GM19452 (cell line): ENCODE data around the gene HSPG2.

Experiments used
- ATAC-seq: cut with Tn5 transposase; IDR thresholded peaks from one replicate; pipeline ENCODE4 v1.9.1; 2021; ENCODE audit not compliant: unreplicated experiment

HSPG2 gene

DNA sequence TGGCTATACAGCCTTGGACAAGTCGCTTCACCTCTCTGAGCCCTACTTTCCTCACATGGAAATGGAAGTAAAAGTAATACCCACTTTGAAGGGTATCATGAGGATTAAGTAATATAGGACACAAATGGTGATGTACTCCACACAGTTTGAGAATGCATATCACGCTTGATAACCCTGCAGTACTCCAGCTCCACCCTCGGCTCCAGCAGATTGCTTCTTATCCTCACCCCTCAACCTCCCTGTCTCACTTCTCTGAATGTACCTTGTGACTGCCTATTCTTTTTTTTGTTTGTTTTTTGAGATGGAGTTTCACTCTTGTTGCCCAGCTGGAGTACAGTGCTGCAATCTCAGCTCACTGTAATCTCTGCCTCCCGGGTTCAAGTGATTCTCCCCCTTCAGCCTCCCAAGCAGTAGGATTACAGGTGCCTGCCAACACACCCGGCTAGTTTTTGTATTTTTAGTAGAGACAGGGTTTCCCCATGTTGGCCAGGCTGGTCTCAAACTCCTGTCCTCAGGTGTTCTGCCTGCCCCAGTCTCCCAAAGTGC, 69.6 kb downstream of the HSPG2 start:
- ATAC-seq = no peak

DNA sequence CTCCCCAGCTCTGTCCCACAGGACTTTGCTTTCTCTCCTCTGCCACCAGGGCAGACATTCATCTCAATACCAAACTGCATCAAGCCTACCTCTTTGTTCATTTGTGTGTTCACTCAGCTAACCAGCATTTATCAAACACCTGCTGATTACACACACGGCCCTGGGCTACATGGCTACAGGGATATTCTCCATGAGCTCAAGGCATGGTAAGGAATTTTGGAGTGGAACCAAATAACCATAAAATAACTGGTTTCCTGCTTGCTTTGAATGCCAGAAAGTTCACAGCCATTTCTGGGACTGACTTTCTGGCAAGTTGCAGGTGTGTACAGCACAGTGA, 70.4 kb downstream of the HSPG2 start:
- no peak for ATAC-seq

DNA sequence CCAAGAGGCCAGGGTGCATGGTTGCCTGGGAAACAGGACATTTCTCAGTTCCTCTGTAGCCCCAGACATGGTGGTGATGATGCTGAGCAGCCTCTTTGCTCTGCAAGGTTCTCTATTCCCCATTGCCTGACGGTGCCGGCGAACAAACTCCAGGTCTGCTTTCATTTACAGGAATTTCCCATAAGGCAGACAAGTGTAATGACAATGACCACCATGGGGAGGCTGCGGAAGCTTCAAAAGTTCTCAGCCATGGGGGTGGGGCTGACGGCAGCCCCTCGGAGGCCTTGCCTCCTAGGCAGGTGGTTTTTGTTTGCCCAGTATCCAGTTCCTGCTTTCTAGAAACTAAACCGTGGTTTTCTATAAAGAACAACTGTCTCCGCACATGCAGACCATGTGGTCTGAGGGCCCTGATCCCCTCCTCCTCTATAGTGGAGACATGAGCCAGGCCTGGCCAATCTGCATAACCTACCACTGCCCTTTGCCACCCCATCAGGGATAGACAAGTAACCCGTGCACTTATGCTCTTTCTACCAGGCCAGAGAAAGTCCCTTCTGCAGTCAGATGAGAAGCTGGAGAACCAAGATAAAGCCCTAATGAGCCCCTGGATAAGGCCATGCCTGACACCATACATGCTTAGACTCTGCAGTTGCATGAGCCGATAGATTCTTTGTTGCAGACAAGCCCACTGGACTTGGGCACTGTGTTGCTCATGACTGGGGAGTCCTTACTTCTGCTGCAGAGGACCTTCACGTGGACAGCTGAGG, 71.0 kb downstream of the HSPG2 start:
- peak; percentile 72 for ATAC-seq

DNA sequence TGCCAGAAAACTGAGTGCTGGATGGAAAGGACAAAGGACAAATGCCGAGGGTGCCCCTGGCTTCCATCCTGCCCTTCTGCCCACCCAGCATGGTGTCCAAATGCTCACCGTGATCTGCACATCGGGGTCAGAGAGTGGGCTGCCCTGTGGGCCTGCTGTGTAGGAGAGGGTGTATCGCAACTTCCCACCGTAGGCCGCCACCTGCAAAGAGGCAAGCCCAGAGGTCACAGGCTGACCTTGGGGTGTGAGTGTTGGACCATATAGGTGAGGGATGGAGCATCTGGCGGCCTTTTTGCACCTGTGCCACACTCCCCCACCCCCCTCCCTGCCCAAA, 71.5 kb downstream of the HSPG2 start:
- ATAC-seq = no peak

- ATAC-seq = no peak
Observed at GRCh38 chr1:21864730-21865129, 72.4 kb downstream of the HSPG2 start.

DNA sequence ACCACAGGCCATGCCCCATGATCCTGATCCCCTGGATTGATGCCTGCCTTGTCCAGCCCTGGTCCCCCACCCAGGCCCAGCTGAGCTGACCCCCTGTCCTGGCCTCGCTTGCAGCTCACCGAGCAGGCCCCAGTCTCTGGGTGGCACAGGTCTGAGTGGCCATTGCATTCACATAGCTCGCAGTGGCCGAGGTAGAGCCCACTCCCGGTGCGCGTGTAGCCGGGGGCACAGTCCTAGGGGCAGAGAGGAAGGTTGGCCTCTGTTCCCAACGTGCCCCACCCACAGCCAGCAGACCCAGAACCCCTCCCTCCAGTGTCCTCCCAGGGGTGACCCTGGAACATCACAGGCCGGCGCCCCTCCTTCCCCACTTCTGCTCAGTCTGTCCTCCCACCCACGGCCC, 73.1 kb downstream of the HSPG2 start:
- ATAC-seq = no peak

DNA sequence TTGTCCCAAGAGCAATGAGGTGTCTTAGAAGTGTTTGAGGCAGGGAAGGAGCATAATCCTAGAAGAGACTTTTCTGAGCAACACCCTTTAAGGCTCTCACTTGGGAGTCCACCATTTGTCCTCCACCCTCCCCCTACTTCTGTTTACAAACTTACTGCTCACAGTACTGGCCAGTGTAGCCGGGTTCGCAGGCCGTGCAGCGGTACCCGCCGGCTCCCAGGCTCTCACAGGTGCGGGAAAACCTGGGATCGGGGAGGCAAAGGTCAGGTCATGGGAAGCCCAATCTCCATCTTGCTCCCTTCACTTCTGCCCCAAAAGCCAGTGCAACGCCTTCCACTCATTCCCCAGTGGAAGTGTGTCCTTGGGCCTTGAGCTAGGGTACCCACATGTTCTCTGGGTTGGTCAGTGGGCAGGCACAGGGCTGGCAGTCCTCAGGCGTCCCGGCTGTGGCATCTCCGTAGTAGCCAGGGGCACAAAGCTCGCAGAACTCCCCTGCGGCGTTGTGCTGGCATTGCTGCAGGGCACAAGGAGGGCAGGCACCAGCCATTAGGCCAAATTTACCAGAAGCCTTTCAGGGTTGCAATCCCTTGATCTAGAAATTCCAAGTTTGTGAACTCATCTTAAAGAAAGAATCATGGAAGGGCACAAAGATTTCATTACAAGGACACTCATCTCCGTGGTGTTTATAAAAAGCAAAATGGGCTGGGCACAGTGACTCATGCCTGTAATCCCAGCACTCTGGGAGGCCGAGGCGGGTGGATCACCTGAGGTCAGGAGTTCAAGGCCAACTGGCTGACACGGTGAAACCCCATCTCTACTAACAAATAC, 75.3 kb downstream of the HSPG2 start:
- ATAC-seq = no peak

DNA sequence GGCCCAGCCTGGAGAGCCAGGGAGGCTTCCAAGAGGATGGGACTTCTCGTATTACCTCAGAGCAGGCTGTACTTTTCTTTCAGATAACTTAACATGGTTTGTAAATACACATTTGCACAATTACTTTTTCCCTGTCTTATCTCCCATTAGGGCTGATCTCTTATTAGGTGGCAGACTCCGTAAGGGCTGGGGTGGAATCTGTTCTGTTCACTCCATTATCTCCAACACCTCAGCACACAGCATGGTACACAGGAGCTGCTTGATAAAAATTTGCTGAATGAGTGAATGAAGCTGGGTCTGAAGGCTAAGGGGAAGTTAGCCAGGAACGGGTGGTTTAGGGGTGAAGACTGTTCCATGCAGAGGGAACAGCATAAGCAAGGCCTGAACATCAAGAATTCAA, 76.1 kb downstream of the HSPG2 start:
- ATAC-seq = no peak

DNA sequence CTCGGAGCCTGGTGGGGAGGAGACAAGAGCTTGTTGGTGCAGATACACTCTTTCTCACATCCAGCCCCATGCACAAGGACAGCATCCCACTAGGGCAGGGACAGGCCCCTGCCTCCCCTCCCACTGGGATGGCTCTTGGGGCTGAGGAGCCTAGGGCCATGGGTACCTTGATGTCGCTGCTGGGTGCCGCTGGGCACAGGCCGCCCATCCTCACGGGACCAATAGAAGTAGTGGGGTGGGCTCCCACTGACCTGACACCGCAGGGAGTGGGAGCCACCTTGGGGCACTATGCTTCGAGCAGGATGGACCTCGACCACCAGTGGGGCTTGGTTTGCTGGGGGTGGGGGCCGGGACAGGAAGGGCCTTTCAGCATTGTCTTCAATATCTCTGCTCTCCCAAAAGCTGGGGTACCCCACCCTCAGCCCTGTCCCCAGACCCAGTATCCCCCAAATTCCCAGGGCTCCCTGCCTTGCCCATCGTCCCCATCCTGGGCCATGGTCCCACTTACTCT, 77.4 kb downstream of the HSPG2 start:
- ATAC-seq = no peak

GRCh38 chr1:21857840-21858670, 79.1 kb downstream of the HSPG2 start:
- no peak for ATAC-seq

DNA sequence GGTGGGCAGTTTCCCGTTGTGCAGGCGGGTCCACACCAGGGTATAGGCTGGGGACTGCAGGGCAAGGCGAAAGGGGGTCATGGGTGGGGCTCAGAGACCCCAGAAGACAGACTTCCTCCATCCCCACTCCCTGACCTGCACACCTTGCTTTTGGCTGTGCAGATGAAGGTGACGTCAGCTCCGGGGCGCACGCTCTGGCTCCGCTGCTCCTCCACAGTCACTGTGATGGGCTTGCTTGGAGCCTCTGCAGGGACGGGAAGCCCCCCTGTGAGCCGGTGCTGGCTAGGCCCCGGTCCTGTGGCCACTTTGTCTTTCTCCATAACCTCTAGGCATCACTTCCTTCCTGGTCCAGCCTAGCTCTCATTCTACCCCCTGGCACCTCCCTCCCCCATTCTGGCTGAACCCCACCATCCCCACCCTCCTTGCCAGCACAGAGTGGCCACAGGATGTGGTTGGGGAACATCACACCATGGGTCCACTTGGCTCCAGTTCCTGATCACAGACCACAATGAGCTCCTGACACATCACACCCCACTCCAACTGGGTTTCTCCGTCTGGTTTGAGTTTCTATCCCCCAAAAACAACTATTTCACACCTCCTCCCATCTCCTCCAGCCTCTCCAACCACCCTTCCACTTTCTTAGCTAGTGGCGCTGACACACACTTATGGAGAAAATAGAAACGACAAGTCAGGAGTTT, 79.8 kb downstream of the HSPG2 start:
- ATAC-seq = no peak

GRCh38 chr1:21855257-21856096, 81.6 kb downstream of the HSPG2 start:
- no peak for ATAC-seq

DNA sequence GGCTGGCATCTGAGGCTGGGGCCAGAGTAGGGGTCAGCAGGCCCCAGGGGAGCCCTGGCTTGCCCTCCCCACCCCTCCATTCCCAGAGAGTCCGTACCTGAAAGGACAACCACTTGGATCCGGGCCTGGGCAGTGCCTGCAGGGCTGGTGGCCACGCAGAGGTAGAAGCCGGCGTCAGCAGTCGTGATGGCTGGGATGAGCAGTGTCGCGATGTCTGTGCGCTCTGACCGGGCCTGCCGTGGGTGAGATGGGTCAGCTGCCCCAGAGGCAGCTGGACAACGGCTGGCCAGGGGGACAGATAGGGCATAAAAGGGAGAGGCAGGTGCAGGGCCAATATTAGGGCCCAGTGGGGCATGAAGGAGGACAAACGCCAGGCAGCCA, 82.4 kb downstream of the HSPG2 start:
- no peak for ATAC-seq

GRCh38 chr1:21854090-21854750, 82.9 kb downstream of the HSPG2 start:
- no peak for ATAC-seq

GRCh38 chr1:21853131-21853427, 84.0 kb downstream of the HSPG2 start:
- ATAC-seq = no peak

- no peak for ATAC-seq
Observed at GRCh38 chr1:21852282-21853130, 84.6 kb downstream of the HSPG2 start.

DNA sequence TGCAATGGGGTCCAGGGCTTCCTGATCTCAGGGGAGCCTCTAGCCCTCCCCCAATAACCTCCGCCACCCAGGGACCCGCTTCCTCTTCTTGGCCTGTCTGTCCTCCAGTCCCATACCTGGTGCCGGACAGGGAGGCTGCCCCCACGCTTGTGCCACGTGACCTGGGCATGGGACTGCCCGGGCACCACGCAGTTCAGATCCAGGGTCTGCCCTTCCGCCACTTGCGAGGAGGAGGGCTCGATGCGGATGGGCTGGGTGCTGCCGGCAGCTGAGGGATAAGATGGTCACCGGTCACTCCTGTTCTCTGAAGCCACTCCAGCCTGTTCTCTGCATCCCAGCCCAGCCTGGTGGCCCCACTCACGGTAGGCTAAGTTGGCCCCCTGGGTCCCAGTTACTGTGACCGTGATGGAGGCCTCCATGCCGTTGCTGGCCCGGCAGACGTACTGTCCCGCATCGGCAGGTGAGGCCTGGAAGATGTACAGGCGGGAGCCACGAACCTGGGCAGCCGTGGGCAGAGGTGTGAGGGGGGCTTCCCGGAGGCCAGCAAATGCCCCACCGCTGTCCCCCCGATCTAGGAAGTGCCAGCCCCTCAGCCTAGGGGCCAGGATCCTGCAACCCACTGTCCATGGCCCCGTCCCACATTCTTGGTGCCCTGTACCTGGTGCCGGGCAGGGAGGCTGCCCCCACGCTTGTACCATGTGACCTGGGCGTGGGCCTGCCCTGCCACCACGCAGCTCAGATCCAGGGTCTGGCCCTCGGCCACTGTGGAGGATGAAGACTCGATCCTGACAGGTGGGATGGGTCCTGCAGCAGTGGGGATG, 85.5 kb downstream of the HSPG2 start:
- ATAC-seq = no peak
